H1 (cell line): ENCODE data around the gene NCR2. TPM values are rescaled to one million over a fixed set of nuclear protein-coding genes. Genes with fewer than 3 reads are reported as not detected.

Source experiments
- EGR1 ChIP-seq: IDR thresholded peaks from 2 replicates; pipeline ENCODE4 v1.6.1; 2011; ENCODE audit warnings: low read depth, low read length, borderline replicate concordance
- GTF2F1 ChIP-seq: IDR thresholded peaks from 2 replicates; pipeline ENCODE4 v1.6.1; 2012; ENCODE audit warnings: low read depth, low read length, improper control_type of control experiment, borderline replicate concordance
- KDM1A ChIP-seq: fragments of 200-600, 300-600 bp; sonication (generic); IDR thresholded peaks from 2 replicates; pipeline ENCODE4 v1.7.1; 2016; ENCODE audit warnings: mild to moderate bottlenecking, low read length, borderline replicate concordance
- KDM4A ChIP-seq: IDR thresholded peaks from one replicate; pipeline ENCODE4 v1.7.1; 2012; ENCODE audit warnings: low read depth, mild to moderate bottlenecking, moderate library complexity, low read length, inconsistent platforms; ENCODE audit not compliant: severe bottlenecking
- MAFK ChIP-seq: IDR thresholded peaks from 2 replicates; pipeline ENCODE4 v1.6.1; 2012; ENCODE audit warnings: low read depth, mild to moderate bottlenecking, improper control_type of control experiment, low read length
- SAP30 ChIP-seq: fragments of 300-600 bp; sonication (generic); IDR thresholded peaks from 2 replicates; pipeline ENCODE4 v1.7.1; 2012; ENCODE audit warnings: low read length, moderate library complexity, mild to moderate bottlenecking, inconsistent platforms; ENCODE audit not compliant: insufficient read depth, insufficient replicate concordance
- SRF ChIP-seq: IDR thresholded peaks from 2 replicates; pipeline ENCODE4 v1.6.1; 2011; ENCODE audit warnings: mild to moderate bottlenecking, low read depth, low read length, moderate library complexity
- SUZ12 ChIP-seq: fragments of 200-600 bp; sonication (generic); IDR thresholded peaks from 2 replicates; pipeline ENCODE4 v1.6.1; 2012; ENCODE audit warnings: mild to moderate bottlenecking, inconsistent platforms, low read length, moderate library complexity, mixed read lengths
- ZNF274 ChIP-seq: IDR thresholded peaks from 2 replicates; pipeline ENCODE4 v1.7.0; 2012; ENCODE audit warnings: low read length, borderline replicate concordance; ENCODE audit errors: extremely low read depth
- polyA plus RNA-seq, 7 experiments: library from polyadenylated mRNA; depleted of rRNA in 3 of 7; stranded (reverse) in 5 of 7; unstranded in 2 of 7; fragments of >200 nt in 5 of 7; fragments of 200-250 nt in 2 of 7; gene quantifications; 1 replicate in 5 of 7; 2 replicates in 1 of 7; 4 replicates in 1 of 7; pipeline versions ENCODE4 v1.2.1 to v1.2.3, GENCODE V29; 2011 to 2013; ENCODE audit warnings: missing spikeins in 2 of 7, mixed read lengths in 2 of 7
- total RNA-seq: library from RNA; stranded (reverse); fragmentation: NEBNext Ultra II Directional; extraction: Animal tissue kit (Norgen Biotek cat#: 25700); gene quantifications from 2 replicates; pipeline ENCODE4 v1.2.1, GENCODE V29; 2021

Gene NCR2
- total and polyA plus RNA-seq, 2 of the 8 experiments (the other 6 are each of a cell fraction or from before 2014, with no cell fraction given), result not detected

DNA sequence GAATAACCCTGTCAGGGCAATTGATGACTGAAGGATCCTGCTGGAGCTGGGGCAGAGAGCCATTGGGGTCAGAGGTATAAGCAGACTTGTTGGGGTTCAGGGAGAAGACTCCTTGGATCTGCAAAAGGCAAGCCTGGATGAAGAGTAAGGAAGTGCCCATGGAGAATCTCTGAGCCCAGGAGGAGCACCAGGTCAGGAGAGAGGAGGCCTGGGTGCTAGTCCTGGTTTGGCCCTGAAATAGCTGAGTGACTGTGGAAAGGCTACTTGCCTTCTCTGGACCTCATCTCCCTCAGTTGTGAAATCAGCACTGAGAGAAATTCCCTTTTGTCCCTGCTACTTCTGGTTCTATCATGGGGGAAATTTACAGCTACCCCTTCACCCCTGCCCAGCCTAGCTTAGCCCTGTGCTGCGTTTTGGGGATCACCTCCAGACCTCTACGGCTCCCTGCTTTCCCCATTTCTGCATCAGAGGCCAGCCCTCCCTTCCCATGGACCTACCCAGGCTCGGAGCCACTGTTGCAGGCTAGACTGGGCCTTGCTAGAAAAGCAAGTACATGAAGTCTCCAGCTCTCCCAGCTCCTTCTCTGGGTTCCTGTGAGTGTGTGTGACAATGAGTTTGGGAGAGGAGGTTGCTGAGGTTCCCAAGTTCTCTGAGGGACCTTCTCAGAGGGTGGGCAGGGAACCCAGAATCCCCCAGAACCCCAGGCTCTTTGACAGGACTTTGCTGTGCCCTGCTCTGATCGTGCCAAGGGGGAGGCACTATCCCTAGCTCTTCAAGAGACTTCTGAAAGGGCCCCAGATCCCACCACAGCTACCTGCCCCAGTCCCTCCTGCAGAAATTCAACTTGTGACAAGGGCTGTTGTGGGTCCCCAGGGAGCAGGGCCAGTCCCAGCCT lies 2.3 kb upstream of the NCR2 start (continued):
- no peak for TF ChIP-seq ZNF274
- TF ChIP-seq SRF, result no peak
- no peak for TF ChIP-seq KDM1A
- TF ChIP-seq EGR1, result no peak
- no peak for TF ChIP-seq SUZ12
- TF ChIP-seq KDM4A, result no peak
- no peak for TF ChIP-seq SAP30
- no peak for TF ChIP-seq GTF2F1
- no peak for TF ChIP-seq MAFK
